MM.1S (cell line): ENCODE measurements around the gene CDK5.

Experiments used
- DNase-seq: peaks from one replicate; pipeline ENCODE4 v3.0.0-alpha.2; 2015
- H2AFZ ChIP-seq: fragments of 300-600 bp; sonication (generic); 2 replicates; pipeline ENCODE4 v1.6.0; 2016; ENCODE audit warnings: antibody characterized with exemption, low read length
- H3F3A ChIP-seq: fragments of 300-600 bp; sonication (generic); 2 replicates; pipeline ENCODE4 v1.6.1; 2016; ENCODE audit warnings: mild to moderate bottlenecking, antibody characterized with exemption, low read length, moderate library complexity, mixed read lengths; ENCODE audit not compliant: insufficient read depth
- H3K27ac ChIP-seq: fragments of 300-600 bp; sonication (generic); 2 replicates; pipeline ENCODE4 v1.5.1; 2016; ENCODE audit warnings: mild to moderate bottlenecking, low read length
- H3K27me3 ChIP-seq: fragments of 300-600 bp; sonication (generic); replicated peaks from 2 replicates; pipeline ENCODE4 v1.6.0; 2016; ENCODE audit warnings: low read length; ENCODE audit not compliant: insufficient read depth
- H3K36me3 ChIP-seq: fragments of 300-600 bp; sonication (generic); replicated peaks from 2 replicates; pipeline ENCODE4 v1.6.1; 2016; ENCODE audit warnings: mild to moderate bottlenecking, low read length, mixed read lengths; ENCODE audit not compliant: insufficient read depth
- H3K4me1 ChIP-seq: fragments of 300-600 bp; sonication (generic); 2 replicates; pipeline ENCODE4 v1.6.1; 2016; ENCODE audit warnings: low read length, mixed read lengths
- H3K4me2 ChIP-seq: fragments of 300-600 bp; sonication (generic); 2 replicates; pipeline ENCODE4 v1.6.0; 2016; ENCODE audit warnings: low read depth, low read length
- H3K4me3 ChIP-seq: fragments of 300-600 bp; sonication (generic); 2 replicates; pipeline ENCODE4 v1.5.1; 2016; ENCODE audit warnings: low read length, mixed read lengths
- H3K79me2 ChIP-seq: fragments of 300-600 bp; sonication (generic); 2 replicates; pipeline ENCODE4 v1.6.1; 2016; ENCODE audit warnings: mixed run types, low read length, mixed read lengths
- H3K9ac ChIP-seq: fragments of 300-600 bp; sonication (generic); 2 replicates; pipeline ENCODE4 v1.6.1; 2016; ENCODE audit warnings: low read length, mixed read lengths
- H3K9me2 ChIP-seq: fragments of 300-600 bp; sonication (generic); replicated peaks from 2 replicates; pipeline ENCODE4 v1.6.1; 2016; ENCODE audit warnings: mild to moderate bottlenecking, low read length, mixed read lengths; ENCODE audit not compliant: insufficient read depth
- H3K9me3 ChIP-seq: fragments of 300-600 bp; sonication (generic); replicated peaks from 2 replicates; pipeline ENCODE4 v1.6.1; 2016; ENCODE audit warnings: mild to moderate bottlenecking, low read length, mixed read lengths; ENCODE audit not compliant: insufficient read depth
- H4K20me1 ChIP-seq: fragments of 300-600 bp; sonication (generic); 2 replicates; pipeline ENCODE4 v1.6.1; 2016; ENCODE audit warnings: mild to moderate bottlenecking, low read length, moderate library complexity, mixed read lengths; ENCODE audit not compliant: insufficient read depth
- EZH2 ChIP-seq: fragments of 300-600 bp; sonication (generic); optimal IDR thresholded peaks from 2 replicates; pipeline ENCODE3; 2017; ENCODE audit warnings: low read depth, mild to moderate bottlenecking, antibody characterized with exemption, low read length, mixed read lengths
- EZH2phosphoT487 ChIP-seq: fragments of 300-600 bp; sonication (generic); IDR thresholded peaks from 2 replicates; pipeline ENCODE4 v1.6.1; 2018; ENCODE audit warnings: antibody characterized with exemption, low read length
- TF ChIP-seq, protein P1 (sequence below): fragments of 300-600 bp; sonication (generic); IDR thresholded peaks from 2 replicates; pipeline ENCODE4 v1.5.1; 2016; ENCODE audit warnings: antibody characterized with exemption, low read length, mixed read lengths

The CDK5 gene

GRCh38 chr7:151015967-151016366 is 41.7 kb downstream of the CDK5 start:
- Histone ChIP-seq H3K36me3 (no peaks in the 10 kb centered on the region), H2AFZ (no peak overlapping the region), H3K4me3 (no peak overlapping the region), H3K4me1 (peaks cover 11% of the 10 kb centered on the region; the same call in 1 of the 2 replicates), H3K9ac (no peak overlapping the region), H3K79me2 (no peaks in the 10 kb centered on the region), H3K27me3 (peaks cover 64% of the 10 kb centered on the region), H3F3A (0 out of 2 replicates have a peak, but pooled peaks cover 4% of the 10 kb centered on the region), H3K9me2 (no peaks in the 10 kb centered on the region), H4K20me1 (no peaks in the 10 kb centered on the region), H3K4me2 (no peak overlapping the region), H3K27ac (no peak overlapping the region), H3K9me3 (no peaks in the 10 kb centered on the region)
- TF ChIP-seq, protein P1, sequence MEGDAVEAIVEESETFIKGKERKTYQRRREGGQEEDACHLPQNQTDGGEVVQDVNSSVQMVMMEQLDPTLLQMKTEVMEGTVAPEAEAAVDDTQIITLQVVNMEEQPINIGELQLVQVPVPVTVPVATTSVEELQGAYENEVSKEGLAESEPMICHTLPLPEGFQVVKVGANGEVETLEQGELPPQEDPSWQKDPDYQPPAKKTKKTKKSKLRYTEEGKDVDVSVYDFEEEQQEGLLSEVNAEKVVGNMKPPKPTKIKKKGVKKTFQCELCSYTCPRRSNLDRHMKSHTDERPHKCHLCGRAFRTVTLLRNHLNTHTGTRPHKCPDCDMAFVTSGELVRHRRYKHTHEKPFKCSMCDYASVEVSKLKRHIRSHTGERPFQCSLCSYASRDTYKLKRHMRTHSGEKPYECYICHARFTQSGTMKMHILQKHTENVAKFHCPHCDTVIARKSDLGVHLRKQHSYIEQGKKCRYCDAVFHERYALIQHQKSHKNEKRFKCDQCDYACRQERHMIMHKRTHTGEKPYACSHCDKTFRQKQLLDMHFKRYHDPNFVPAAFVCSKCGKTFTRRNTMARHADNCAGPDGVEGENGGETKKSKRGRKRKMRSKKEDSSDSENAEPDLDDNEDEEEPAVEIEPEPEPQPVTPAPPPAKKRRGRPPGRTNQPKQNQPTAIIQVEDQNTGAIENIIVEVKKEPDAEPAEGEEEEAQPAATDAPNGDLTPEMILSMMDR: no peak
- TF ChIP-seq EZH2: no peak
- no peak for TF ChIP-seq EZH2phosphoT487
- DNase-seq: no peak

GRCh38 chr7:151014950-151015349 is 42.7 kb downstream of the CDK5 start:
- Histone ChIP-seq H3K4me3 (no peak overlapping the region), H3K36me3 (no peaks in the 10 kb centered on the region), H3K4me2 (no peak overlapping the region), H3K27me3 (peaks cover 54% of the 10 kb centered on the region), H4K20me1 (no peaks in the 10 kb centered on the region), H3K9ac (no peak overlapping the region), H3K79me2 (no peaks in the 10 kb centered on the region), H3K9me3 (no peaks in the 10 kb centered on the region), H3F3A (0 out of 2 replicates have a peak, but pooled peaks cover 4% of the 10 kb centered on the region), H2AFZ (no peak overlapping the region), H3K27ac (no peak overlapping the region), H3K9me2 (no peaks in the 10 kb centered on the region), H3K4me1 (peaks cover 11% of the 10 kb centered on the region; the same call in 1 of the 2 replicates)
- no peak for DNase-seq
- TF ChIP-seq EZH2phosphoT487 (no peak), EZH2 (no peak)
- TF ChIP-seq, protein P1: no peak

DNA sequence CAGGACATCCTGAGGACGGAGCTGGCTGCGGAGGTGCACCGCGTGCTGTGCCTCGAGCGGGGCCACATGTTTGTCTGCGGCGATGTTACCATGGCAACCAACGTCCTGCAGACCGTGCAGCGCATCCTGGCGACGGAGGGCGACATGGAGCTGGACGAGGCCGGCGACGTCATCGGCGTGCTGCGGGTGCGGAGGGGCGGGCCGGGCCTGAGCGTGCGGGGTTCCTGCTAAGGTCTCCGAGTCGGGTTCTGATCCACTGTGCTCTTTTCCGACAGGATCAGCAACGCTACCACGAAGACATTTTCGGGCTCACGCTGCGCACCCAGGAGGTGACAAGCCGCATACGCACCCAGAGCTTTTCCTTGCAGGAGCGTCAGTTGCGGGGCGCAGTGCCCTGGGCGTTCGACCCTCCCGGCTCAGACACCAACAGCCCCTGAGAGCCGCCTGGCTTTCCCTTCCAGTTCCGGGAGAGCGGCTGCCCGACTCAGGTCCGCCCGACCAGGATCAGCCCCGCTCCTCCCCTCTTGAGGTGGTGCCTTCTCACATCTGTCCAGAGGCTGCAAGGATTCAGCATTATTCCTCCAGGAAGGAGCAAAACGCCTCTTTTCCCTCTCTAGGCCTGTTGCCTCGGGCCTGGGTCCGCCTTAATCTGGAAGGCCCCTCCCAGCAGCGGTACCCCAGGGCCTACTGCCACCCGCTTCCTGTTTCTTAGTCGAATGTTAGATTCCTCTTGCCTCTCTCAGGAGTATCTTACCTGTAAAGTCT is 43.8 kb downstream of the CDK5 start:
- no peaks in the 10 kb centered on the region for H3K9me2 ChIP-seq
- no peak overlapping the region for H3K27ac ChIP-seq
- H3K4me2 ChIP-seq: peak overlapping the region; percentile 88
- H3F3A ChIP-seq: 0 out of 2 replicates have a peak, but pooled peaks cover 4% of the 10 kb centered on the region
- no peak for TF ChIP-seq EZH2
- TF ChIP-seq, protein P1: peak; percentile 23
- H3K9ac ChIP-seq: peak overlapping the region; percentile 75
- peak; percentile 91 for DNase-seq
- H3K27me3 ChIP-seq: peaks cover 43% of the 10 kb centered on the region
- H3K9me3 ChIP-seq: no peaks in the 10 kb centered on the region
- H3K4me1 ChIP-seq: peaks cover 11% of the 10 kb centered on the region; the same call in 1 of the 2 replicates
- peak overlapping the region; percentile 71 for H2AFZ ChIP-seq
- no peaks in the 10 kb centered on the region for H3K79me2 ChIP-seq
- H4K20me1 ChIP-seq: no peaks in the 10 kb centered on the region
- no peaks in the 10 kb centered on the region for H3K36me3 ChIP-seq
- peak overlapping the region; percentile 59 for H3K4me3 ChIP-seq
